HG03460 (cell line): ENCODE measurements around the gene FHOD1.

Source experiments
- ATAC-seq: cut with Tn5 transposase; IDR thresholded peaks from one replicate; pipeline ENCODE4 v1.9.1; 2021; ENCODE audit not compliant: unreplicated experiment

Gene FHOD1

DNA sequence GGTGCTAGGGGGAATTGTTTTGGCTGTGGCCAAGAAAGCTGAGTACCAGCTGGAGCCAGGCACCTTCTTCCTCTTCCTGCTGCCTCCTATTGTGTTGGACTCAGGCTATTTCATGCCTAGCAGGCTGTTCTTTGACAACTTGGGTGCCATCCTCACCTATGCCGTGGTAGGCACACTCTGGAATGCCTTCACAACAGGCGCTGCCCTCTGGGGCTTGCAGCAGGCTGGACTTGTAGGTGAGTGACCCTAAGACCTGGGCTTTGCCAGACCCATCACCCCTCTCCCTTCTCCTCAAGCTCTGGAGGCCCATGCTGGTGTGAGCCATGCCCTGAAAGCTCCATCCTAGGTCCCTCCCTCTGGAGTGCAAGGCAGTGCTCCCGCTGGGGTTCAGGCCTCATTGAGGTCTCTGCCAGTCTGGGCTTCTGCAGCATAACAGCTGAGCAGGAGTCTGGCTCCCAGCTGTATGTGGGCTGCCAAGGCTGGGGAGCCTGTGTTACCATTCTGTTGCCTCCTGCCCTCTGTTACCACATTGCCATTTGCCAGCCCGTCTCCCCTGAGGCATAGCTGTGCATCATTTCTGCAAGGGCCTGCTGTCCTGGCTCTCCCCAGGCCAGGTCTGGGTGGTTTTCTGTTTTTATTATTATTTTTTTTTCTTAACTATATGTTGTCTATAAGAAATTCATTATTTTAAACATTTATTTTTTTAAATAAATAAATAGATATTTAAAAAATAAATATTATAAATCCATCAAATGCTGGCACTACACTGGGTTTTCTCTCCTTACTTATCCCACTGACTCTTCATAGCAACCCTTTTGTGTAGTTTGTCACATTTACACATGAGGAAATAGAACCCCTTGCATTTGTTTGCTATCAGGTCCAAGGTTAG is 5.6 kb upstream of the FHOD1 start:
- ATAC-seq, result no peak

DNA sequence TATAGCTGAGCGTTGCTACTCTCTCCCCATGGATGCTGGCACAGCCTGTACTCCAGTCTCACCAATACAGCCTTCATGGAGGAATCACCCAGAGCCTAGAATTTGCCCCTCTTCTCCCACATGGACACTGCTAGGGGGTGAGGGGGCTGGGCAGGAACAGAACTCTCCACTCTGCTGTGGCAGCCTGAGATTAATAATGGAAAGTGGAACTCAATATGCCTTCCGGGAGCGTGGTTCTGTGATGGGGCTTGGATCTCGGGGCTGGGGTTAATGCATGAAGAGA is 2.7 kb upstream of the FHOD1 start:
- ATAC-seq, result no peak

DNA sequence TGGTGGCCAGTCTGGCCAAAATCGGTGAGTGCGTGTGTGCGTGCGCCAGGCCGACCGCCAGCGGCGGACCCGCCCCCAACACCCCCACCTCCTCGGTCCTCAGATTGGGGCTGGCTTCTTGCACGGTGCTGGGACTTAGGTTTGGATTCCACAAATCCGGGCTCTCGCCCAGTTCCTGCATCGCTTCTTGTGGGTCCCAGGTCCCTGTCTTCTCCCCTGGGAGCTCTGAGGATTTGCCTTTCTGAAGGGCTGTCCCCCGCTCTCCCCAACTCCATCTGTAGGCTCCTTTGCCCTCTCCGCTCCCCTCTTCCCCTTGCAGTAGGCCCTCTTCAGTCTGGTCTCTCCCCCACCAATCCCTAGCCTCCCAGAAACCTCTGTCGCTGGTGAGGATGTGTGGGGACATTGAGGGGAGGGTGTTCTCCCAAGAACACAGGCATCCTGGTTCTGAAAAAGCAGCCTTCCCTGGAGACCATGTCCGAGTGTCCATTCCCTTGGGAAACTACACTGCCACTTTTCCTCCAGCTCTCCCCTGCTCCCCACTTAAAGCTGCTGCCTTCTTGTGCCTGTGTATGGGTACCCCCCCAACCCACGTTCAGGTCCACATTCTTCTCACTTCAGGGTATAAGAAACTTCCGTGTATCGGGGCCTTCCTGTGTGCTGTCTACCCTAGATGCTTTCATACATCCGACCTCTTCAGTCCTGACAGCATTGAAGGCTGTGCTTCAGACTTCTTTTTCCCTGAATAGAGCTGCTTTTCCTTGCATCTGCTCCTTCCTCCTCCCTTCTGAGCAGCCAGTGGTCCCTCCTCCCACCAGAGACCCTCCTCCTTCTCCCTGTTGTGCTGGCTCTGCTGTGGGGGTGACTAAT is 2.1 kb upstream of the FHOD1 start:
- ATAC-seq, result no peak

DNA sequence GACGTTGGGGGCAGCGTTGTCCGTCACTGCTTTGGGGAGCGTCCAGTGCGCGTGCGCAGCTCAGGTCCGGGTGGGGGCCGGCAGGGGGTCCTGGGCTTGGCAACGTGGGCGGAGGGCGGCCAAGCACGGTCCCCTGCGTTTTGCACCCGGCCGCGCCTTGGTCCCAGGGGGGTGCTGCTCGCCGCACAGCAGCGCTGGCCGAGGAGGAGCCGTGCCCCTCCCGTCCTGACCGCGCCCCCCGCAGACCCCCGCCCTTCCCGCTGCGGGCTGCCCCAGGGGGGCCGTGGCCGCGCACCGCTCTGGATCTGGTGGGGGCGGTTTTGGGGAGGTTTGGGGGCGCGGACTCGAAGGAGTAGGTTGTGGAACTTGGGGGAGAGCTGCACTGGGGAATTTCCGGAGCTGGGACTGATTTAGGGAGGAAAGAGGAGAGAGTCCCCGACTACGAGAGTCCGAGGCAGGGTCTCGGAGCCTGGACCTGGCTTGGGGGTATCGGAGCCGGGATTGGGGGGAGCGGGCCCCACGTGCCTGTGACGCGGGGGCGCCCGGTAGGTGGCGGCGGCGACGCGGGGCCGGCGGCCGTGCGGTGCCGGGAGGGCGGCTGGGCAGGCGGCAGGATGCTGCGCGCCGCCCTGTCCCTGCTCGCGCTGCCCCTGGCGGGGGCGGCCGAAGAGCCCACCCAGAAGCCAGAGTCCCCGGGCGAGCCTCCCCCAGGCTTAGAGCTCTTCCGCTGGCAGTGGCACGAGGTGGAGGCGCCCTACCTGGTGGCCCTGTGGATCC is 1.3 kb upstream of the FHOD1 start, which contains the start of gene SLC9A5:
Gene SLC9A5, plus strand, starts transcription at position 579 of the 777 bp plus-strand sequence. Its CDS starts 36 bp downstream, at position 615.
- ATAC-seq, result no peak

DNA sequence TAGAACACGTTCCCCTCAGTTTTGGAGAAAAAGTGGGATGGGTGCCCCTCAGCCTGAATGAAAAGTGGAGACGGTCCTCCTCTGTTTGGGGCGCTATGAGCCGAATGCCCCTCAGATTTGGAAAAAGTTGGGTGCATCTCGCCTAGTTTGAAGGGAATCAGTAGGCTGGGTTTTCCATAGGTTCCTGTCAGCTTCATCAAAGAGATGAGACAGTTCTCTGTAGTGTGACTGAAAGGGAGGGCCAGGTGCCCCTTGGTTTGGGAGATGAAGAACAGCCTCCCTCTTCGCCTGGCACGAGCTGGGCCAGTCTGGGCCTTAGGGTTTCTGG is 756 bp upstream of the FHOD1 start:
- no peak for ATAC-seq

DNA sequence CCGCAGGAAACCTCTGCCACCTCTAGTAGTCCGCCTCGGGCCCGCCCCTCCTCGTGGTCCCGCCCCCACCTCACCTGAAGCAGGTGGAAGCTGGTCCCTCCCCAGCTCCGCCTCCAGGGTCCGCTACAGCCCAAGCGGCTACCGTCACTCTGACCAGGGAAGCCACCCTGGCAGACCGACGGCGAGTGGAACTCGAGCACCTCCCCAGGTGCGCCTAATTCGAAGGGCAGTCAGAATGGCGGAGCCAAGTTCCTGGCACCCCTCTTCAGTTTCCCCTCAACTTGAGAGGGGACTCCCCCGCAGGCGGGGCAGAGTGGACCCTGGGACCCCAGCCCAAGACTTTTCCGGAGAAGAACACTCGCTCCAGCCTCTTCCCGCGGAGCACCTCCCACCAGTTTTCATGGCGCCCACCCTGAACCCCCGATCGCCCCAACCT is 507 bp downstream of the FHOD1 start:
- ATAC-seq, result peak; percentile 21

DNA sequence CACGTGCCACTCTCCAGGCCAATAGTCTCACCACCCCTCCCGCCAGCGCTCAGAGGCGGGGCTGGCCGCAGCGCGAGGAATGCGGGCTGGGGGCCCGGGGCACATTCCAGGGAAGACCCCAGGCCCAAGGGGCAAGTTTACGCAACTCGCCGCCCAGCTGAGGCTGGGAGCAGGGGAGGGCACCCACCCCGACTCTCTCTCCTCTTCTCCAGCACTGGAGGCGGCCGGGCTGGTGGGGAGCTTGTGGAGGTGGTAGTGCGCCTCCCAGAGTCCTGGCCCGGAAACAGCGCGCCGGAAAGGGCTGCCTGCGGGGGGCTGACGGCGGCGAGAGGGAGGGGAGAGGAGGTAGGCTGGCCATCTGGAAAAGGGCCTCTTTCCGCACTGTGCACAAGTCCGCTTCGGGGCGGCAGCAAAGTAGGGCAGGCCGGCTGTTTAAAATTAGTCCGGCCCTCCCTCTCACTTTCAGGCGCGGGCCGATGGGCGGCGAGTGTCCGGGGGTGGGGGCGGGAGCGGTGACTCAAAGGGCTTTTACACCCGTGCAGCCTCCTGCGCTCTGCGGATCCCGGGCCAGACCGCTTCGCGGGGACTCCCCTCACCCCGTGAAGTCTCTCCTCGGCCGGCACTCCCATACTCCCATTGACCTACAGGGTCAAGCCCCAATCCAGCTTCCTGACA is 1.1 kb downstream of the FHOD1 start:
- ATAC-seq, result peak; percentile 24

DNA sequence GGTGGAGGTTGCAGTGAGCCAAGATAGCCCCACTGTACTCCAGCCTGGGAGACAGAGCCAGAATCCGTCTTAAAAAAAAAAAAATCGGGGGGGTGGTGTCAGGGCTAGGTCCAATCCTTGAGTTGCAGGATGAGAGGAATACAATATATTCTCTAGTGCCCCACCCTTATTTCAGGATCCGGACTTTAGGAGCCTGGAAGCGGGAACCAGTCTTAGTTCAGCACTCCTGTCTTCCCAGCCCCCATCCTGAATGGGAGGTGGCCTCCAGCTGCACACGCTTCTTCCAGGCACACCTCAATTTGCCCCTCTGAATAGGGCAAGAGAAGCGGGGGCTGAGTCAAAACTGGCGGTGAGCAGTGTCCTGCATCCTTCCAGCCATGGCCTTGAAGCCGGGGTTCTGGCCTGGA is 1.6 kb downstream of the FHOD1 start:
- no peak for ATAC-seq

DNA sequence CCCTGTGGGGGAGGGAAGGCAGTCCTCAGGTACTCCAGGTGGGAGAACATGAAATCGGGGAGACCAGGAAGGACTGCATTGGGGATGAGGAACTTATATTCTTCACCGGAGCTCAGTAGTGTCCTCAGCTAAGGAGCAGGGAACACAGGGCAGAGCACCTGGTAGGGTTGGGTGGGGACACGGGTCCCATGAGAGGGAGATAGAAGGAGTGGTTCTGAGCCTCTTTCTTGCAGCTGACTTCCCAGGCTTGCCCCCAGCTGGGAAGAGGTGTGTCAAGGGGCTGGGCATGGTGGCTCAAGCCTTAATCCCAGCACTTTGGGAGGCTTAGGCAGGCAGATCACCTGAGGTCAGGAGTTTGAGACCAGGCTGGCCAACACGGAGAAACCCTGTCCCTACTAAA is 2.1 kb downstream of the FHOD1 start:
- no peak for ATAC-seq

DNA sequence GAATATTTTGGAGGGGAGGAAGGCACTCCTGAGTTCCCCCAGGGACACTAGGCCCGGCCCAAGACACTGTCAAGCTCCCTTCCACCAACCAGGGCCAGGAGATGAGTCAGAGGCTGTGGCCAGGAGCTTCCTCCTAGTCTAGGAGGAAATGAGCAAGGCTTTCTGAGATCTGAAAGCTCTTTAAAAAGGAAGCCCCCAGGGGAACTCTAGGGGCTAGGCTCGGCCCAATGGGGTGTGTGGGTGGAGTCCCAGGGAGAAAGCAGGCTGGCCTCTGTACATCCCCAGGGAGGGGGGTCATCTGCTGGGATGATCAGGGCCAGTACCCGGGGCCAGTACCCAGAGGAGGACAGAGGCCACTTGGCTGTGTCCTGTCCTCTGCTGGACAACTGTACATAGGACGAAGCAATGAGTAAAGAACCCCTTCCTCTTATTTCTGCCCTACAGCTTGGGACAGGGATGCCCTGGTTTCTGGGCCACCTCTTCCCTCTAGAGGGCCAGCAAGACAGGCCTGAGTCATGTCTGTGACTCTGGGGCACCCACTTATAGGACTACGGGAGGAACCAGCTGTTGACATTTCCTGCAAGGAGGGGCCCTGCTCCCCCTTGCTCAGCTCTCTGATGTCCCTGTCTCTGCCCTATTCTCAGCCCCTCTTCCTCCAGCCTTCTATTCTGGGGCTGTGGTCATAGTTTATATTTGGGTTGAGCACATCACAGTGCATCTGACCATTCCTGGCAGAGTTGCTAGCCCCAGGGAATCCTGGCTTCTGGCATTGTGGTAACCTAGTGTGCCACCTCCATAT is 2.7 kb downstream of the FHOD1 start:
- peak; percentile 47 for ATAC-seq

DNA sequence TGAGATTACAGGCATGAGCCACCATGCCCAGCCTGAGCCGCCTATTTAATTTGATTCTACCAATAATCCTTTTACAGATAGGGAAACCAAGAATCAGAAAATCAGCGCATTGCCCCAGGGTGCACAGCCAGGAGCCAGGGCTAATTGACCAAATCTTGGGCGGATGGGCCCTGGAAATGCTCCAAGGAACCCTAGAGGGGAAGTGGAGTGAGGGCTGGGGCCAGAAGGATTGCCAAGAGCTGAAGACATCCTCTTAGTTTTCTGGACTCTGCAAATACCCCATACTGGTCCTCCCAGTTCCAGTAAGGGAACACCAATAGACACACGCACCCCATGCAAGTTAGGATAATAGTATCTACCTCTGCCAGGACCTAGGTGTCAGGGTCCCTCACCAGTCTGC is 3.8 kb downstream of the FHOD1 start:
- ATAC-seq, result no peak

DNA sequence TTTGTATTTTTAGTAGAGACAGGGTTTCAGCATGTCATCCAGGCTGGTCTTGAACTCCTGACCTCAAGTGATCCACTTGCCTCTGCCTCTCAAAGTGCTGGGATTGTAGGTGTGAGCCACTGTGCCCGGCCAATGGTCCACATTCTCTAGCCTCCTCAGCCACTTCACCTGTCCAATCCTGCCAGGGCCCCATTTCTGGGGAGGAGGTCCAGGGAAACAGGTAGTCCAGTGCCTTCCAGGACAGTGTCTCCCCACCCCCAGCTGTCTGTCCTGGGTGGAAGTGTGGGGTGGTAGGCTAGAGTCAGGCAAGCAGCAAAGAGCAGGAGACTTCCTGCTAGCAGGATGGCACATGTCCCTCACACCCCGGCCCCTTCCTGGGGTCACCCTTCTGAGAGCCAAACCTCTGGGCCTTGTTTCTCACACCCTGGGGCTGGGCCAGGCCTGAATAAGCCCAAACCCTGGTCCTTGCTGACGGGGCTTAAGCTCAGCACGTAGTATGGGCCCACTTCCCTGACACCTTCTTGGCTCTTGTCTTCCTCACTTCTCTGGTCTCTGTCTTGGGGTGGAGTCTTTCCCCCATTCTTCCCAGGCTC is 5.0 kb downstream of the FHOD1 start:
- ATAC-seq, result no peak

DNA sequence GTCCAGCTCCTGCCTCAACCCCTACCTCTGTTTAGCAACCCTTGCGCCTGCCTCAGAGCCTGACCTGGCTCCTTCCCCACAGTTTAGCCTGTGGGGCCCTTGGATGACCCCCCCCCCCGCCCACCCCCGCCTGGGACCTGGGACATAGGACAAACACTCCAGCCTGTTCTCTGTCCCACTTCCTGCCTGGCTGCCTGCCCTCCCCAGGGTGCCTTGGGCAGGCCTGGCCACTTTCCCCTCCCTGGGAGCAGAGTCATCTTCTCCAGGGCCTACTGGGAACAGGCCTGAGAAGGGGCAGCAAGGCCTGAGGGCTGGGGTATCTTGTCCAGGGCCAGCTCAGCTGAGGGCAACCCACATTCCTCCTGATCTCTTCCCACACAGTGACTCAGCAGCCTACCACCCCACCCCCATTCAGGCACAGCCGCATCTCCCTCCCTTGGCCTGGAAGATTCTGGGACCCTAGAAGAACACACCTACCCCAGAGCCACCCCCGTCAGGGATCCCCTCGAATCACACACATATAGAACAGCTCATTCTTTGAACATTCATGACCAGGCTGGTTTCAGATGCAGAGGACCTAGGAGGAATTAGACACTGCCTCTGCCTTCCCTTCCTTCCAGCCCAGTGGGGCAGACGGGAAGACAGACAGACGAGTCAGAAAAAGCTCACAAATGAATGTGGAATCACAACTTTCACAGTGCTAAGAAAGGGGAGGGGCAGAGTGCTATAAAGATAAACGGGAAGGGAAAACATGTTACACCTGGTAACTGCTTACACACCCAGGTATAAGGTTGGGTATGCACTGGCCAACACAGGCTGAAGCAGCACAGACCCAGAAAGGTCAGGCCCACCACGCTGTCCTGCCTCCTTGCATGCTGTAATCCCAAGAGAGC is 6.0 kb downstream of the FHOD1 start:
- ATAC-seq, result no peak

DNA sequence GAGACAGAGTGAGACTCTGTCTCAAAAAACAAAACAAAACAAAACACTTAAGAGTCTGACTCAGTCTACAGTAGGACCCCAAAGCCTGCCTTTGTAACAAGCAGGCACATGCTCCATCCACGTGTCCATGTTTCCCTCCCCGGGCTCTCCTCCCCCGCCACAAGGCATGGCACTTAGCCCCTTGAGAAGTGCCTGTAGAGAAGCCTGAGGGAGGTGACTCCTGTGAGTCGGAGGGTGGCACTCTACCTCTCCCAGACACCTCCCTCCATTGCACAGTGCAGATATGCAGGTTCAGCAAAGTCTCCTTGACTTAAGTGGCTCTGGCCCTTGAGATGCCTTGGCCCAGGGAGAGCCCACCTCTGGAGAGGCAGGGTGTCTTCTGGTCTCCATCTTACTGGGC is 6.8 kb downstream of the FHOD1 start:
- ATAC-seq, result no peak

DNA sequence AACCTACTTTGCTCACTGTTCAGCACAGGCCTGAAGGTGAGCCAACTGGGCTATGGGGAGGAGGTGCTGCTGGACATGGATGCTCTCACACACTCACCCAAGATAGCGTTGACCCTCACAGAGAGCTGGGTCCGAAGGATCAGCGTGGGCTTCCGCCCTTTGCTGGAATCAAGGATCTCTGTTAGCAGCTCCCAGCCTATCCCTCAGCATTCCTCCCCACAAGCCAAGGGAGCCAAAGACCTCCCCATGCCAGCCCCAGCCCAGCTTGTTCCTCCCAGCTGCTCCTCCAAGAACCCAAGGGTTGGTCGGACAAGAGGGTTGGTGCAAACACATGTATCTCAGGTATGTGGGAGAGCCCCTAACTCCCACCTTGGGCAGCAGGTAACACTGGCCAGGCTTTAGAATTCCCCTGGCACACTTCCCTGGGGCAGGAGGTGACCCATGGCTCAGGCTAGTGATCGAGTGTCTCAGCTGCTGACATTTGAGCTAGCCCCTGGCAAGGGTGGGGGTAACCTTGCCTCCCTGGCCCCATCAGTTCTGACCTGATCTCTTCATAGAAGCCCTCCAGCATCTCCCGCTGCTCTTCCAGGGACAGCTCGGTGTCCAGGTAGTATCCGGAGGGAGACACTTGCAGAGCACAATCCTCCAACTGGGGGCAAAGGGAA is 8.3 kb downstream of the FHOD1 start:
- no peak for ATAC-seq

DNA sequence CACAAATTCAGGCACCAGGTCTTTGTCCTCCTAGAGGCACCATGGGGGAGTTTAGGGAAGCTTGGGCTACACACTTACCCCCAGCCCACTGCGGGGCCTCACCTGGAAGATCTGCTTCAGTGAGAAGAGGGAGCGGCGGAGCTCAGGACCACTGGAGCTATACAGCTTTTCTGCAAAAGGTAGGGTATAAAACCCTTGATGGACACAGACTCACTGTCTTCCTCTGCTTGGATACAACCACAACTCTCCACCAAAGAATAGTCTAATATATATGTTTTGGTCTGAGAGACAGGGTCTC is 9.1 kb downstream of the FHOD1 start:
- ATAC-seq, result no peak

DNA sequence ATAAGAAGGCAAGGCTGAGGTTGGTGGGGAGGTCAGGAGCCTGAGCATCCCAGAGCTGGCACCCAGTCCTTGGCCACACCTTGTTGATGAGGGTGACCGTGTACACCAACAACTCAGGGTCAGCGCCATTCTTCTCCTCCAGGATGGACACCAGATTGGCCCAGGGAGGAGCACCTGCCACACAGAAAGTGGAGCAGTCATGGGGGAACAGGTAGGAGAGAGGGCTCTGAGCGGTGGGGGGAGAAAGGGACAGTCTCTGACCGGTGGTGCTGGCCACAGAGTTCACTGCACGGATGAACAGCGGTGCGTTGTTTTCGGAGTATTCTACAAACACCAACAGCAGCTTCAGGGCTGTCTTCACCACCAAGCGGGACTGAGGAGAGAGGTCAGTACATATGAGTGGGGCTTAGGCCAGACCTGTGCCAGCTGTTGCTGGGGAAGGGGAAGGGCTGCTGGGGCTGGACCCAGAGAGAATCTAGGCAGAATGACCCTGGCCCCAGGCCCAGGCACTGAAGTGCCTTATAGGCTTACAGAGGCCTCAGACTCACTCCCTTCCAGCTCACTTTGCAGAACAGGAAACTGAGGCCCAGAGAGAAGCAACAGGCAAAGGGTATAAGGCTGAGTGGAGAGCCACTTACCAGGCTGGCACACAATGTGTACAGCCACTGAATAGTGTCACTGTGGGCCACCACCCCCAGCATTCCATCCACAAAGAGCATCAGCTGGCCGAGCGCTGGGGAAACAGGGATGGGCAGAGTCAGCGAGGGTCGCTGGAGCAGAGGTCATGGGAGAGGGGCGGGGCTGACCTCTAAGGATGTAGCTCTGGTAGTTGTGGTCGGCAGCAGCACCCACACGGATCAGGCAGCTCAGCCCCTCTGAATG is 9.6 kb downstream of the FHOD1 start:
- ATAC-seq, result no peak
